Activated gamma-delta T cell treated with Interleukin-2 at 50 U/mL for 16 hours (primary cell): ENCODE data around the gene SLC29A2.

ENCODE experiments used
- DNase-seq: peaks from one replicate; pipeline ENCODE4 v3.0.0-alpha.2; 2020

The SLC29A2 gene, protein sequence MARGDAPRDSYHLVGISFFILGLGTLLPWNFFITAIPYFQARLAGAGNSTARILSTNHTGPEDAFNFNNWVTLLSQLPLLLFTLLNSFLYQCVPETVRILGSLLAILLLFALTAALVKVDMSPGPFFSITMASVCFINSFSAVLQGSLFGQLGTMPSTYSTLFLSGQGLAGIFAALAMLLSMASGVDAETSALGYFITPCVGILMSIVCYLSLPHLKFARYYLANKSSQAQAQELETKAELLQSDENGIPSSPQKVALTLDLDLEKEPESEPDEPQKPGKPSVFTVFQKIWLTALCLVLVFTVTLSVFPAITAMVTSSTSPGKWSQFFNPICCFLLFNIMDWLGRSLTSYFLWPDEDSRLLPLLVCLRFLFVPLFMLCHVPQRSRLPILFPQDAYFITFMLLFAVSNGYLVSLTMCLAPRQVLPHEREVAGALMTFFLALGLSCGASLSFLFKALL

DNA sequence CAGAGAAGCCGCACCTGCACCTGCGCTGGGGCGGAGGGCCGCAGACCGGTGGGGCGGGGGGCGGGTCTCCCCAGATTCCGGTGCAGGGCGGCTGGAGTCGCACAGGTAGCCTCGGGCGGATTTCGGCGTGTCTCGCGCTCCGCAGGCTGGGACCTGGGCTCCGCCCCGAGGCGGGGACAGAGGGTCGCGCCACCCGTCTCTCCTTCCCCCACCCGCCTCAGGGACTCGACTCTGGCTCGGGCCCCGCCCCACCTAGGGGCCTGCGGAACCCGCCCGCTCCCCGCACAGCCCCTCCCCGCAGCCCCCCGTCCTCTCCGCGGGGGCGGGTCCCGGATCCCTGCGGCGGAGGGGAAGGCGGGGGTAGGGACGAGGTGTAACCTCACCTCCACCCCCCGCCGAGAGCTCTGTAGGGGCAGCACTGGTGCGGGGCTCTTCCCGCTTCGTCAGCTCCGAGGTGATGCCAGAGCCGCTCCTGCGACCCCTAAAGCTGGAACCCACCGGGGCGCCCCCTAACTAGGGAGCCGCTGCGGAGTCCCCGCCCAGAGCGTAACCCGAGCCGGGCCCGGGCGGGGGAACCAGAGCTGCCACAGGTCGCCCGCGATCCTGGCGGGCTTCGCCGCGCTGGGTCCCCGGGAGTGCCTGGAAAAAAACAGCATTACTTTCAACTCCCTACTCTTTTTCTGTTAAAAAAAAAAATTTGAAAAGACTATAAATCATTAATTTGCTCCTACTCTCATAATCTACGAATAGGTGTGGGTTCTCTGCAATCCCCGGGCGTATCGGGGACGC, at the start of gene SLC29A2:
TSS of gene SLC29A2 (minus strand) at position 134 of the 789 bp plus-strand sequence. CDS start 169 bp downstream, outside the sequence.
- peak; percentile 79 for DNase-seq

DNA sequence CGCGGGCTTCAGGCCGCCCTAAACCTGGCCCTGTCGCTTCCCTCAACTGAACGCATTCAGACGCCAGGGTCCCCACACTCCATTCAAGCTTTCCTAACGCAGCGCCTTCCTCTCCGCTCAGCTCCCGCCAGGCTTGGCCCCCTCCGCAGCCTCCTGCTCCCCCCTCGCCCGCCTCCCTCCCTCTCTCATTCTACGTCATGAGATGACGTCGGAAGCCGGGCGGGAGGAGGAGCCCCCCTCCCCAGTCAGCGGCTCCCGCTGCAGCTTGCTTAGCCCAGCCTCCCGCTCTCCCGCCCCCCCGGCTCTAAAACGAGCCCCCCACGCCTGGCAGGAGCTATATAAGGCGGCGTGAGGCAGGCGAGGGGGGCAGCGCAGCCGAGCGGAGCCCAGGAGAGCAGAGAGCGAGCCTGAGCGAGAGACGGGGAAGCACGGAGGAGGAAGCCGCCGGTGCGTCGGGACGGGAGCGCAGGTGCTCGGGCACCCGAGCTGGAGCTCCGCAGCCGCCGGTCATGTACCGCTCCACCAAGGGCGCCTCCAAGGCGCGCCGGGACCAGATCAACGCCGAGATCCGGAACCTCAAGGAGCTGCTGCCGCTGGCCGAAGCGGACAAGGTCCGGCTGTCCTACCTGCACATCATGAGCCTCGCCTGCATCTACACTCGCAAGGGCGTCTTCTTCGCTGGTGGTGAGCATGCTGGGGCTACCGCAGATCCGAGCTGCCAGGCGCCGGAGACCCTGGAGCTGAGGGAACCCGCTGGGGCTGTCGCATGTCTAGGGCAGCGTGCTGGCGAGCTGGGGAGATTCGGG, 49.3 kb upstream of the SLC29A2 start, which contains the start of gene NPAS4:
TSS of gene NPAS4 (plus strand) at position 365 of the 806 bp plus-strand sequence. CDS start at position 510, 145 bp downstream.
- DNase-seq = no peak

- DNase-seq = no peak
Measured at GRCh38 chr11:66419825-66420224, 48.3 kb upstream of the SLC29A2 start.

DNA sequence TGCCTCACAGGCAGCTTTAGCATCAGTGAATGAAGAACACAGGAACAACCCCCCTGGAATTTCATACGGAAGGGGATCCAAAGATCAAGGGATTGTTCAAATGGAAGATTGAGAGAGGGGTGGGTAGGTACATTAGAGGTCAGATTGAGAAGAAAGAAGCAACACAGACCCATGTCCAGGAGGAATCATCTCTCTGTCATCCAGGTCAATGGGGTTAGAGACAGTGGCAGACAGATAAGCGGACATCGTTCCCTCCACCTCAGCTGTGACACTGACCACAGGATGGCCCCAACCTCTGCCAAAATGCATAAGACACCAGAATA, 47.4 kb upstream of the SLC29A2 start:
- no peak for DNase-seq

- DNase-seq = peak; percentile 34
Measured at GRCh38 chr11:66418168-66418985, 46.8 kb upstream of the SLC29A2 start.

DNA sequence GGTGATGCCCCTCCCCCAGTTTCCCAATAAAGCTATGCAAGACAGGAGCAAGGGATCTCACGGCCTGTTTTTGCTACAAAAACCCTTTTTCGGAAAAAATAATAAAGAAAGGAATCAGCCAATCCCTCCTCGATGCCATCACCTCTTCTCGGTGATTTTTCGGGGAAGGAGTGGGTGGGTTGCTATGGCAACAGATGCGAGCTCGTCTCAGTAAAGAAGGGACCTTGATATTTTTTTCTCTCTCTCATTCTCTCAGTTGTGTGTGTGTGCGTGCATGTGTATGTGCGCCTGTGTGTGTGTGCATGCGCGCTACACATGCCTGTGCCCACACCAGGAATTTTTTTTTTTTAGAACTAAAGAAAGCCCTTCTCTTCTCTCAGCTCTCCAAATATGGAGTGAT, 45.4 kb upstream of the SLC29A2 start:
- DNase-seq = no peak

DNA sequence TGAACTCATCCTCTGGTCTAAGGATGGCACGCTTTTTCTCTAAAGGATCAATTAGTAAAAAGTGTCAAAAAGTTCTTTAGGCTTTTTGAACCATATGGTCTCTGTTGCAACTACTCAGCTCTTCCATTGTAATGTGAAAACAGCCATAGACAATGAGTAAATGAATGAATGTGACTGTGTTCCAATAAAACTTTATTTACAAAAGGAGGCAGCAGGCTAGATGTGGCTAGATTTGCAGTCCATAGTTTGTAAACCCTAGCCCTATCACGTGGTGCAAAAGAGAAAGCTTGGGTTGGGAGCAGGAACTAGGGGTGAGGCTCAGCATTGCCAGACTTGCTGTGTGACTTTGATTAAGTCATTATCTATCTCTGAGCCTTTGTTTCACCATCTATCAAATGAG, 43.9 kb upstream of the SLC29A2 start:
- no peak for DNase-seq

DNA sequence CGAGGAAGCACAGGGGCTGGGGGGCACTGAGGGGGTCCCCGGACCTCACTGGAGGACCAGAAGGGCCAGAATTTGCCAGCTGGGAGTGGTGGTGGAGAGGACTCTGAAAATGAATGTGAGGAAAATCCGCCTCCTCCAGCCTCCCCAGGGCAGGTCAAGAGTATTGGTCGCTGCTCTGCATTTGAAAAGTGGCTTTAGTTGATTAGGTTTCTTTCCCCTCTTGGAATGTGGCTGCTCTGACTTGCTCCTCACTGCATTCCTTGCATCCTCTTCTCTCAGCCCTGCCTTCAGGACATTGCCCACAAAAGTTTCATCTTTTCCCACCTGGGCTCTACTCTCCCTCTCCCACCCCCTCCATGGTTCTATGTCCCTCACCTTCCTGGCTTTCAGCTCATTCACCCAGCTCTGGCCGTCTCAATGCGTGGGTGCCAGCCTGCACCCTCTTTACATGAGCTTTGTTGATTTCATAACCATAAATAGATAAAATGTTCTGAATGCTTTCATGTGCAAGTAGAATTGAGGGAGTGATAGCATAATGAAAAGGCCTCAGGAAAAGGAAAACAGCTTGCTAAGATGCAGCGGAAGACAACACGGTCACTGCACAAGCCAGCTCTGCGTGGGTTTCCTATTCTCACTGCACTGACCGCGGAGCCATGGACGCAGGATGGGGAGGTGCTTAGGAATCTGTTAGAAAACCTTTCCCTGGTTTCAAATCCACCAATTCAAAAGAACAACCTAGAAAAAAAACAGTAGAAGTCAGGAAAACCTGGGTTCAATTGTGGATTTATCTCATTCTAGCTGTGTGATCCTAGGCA, 42.8 kb upstream of the SLC29A2 start:
- DNase-seq = no peak

GRCh38 chr11:66413167-66413566, 41.6 kb upstream of the SLC29A2 start:
- DNase-seq = no peak

DNA sequence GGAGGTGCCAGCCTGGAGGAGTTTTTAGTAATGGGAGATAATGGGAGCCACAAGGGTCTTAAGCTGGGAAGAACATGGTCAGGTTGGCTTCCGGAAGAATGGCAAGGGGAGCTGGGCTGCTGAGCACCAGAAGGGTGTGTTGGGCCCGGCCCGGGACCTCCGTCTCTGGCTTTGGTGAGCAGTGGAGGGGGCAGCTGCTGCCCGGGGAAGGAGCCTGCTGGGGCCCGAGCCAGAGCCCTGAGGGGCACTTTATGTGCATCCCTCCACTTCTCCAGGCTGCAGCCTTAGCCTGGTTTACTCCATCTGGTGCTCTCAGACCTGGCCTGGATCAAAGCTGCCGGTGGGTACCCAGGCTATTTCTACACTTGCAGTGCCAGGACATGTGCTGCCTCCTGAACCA, 40.5 kb upstream of the SLC29A2 start:
- DNase-seq = no peak

- DNase-seq = no peak
Measured at GRCh38 chr11:66411323-66411722, 39.8 kb upstream of the SLC29A2 start.

- no peak for DNase-seq
Measured at GRCh38 chr11:66410191-66410590, 38.6 kb upstream of the SLC29A2 start.

- no peak for DNase-seq
Measured at GRCh38 chr11:66409226-66409625, 37.7 kb upstream of the SLC29A2 start.

DNA sequence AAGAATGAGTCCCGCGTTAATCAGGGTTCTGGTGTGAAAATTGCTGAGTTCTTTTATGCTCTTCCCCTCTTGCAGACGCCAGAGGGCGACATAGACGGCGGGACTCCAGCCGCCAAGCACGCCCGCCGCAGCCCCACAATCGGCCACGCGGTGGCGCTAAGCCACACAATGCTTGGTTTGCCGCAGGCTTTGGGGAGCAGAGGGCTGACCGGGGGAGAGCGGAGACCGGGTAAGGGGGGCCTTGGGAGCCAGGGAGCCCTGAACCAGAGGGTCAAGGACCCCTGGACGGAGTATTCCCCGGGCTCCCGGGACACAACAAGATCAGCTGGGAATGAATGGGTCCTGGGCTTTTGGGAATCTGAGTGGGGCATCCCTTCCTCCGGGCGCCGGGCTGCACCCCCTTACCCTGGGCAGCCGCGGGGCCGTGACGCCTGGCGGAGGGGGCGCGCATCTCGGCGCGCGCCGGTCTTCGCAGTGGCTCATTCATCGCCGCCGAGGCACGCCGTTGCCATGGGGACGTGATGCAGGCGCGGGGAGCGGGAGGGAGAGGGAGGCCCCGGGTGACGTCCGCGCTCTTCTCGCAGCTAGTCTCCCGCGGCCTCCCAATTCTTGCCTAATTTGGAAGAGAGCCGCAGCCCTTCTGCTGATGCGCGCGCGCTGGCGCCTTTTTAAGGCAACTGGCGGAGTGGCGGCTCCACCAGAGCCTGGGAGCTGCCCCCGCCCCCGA, 37.1 kb upstream of the SLC29A2 start:
- peak; percentile 94 for DNase-seq

DNA sequence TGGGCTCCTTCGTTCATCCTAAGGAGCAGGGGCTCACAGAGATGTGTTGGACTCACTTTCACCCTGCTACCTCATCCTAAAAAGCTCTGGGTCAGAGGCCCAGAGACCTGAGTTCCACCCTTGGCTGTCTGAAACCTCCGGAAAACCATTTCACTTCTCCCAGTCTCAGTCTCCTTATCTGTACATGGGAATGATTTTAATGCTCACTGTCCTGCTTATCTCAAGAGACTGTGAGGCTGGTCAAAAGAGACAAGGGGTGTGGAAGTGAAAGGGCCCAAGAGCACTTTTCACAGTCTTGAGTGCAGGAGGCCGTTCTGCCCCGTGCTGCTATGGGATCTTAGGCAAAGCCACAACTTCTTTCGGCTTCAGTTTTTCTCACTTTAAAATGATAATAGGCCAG, 36.1 kb upstream of the SLC29A2 start:
- no peak for DNase-seq

DNA sequence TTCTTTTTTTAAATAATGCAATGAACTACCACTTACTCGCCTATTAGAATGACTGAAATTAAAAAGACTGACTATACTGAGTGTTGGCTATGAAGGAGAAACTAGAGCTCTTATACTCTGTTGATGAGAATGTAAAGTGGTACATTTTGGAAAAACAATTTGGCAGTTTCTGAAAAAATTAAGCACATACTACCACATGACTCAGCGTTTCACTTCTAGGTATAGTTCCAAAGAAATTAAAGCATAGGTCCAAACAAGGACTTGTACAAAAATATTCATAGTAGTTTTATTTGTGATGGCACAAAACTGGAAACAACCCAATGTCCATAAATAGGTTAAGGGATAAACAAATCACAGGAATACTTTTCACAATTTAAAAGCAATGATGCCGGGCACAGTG, 22.4 kb upstream of the SLC29A2 start:
- DNase-seq = no peak

- DNase-seq = no peak
Measured at GRCh38 chr11:66391322-66391721, 19.8 kb upstream of the SLC29A2 start.

DNA sequence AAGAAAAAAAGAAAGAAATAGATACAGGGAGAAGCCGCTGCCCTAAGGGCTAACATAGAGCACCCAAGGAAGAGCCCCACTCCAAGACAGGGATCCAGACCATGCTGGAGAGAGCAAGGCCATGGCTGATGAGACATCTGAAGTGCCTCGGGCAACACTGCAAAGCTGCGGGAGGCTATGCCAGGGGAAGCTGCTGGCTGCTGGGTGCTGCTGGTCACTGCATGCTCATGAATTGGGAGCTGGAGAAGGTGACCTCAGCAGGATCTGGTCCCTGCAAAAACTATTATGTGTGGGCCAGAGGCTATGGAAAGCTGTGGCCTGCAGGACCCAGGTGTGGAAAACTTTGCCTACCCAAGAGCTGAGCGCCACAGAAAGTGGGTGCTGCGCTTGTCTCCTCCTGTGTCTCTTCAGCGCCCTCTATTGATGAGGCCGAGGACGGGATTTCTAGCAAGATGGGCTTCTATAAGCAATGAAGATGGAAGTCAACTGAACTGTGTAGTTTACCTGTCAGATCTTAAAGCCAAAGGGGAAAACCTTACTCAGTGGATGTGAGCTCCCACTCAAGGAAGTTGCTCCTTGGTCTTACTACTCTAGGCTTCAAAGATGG, 17.3 kb upstream of the SLC29A2 start:
- DNase-seq = peak; percentile 72

GRCh38 chr11:66386171-66387069, 14.9 kb upstream of the SLC29A2 start:
- peak; percentile 88 for DNase-seq
